Prostate gland (tissue), 2 donors: ENCODE measurements around the gene APBA2. TPM values are rescaled to one million over a fixed set of nuclear protein-coding genes. Genes with fewer than 3 reads are reported as not detected.

Experiments used
- DNase-seq: peaks from one replicate; pipeline ENCODE4 v3.0.0-alpha.2; 2019; ENCODE audit warnings: low spot score
- H3K27ac ChIP-seq, 2 donors: fragments of 200-600 bp; sonication (generic); 2 replicates each; pipeline ENCODE4 v1.5.1; 2017 to 2019
- H3K27me3 ChIP-seq: fragments of 200-600 bp; sonication (generic); replicated peaks from 2 replicates; pipeline ENCODE4 v1.5.1; 2019; ENCODE audit not compliant: insufficient read depth
- H3K36me3 ChIP-seq, 2 donors: fragments of 200-600 bp; sonication (generic); 1 replicate in 1 of 2; 2 replicates in 1 of 2; pipeline versions ENCODE4 v1.5.1 to v1.8.1; 2017 to 2019
- H3K4me1 ChIP-seq: fragments of 200-600 bp; sonication (generic); replicated peaks from 2 replicates; pipeline ENCODE4 v1.5.1; 2019
- H3K4me3 ChIP-seq, 2 donors: fragments of 200-600 bp; sonication (generic); 2 replicates each; pipeline ENCODE4 v1.5.1; 2017 to 2019
- H3K9me3 ChIP-seq: fragments of 200-600 bp; sonication (generic); 2 replicates; pipeline ENCODE4 v1.5.1; 2017
- CTCF ChIP-seq, 4 experiments: fragments of 200-600 bp in 2 of 4; fragments of 450-650 bp in 2 of 4; sonication (generic) in 2 of 4; IDR thresholded peaks; 1 replicate in 3 of 4; 2 replicates in 1 of 4; pipeline ENCODE4 v1.5.1; 2016 to 2019; ENCODE audit warnings: antibody characterized with exemption in 4 of 4, mild to moderate bottlenecking in 2 of 4, moderate library complexity in 2 of 4
- POLR2A ChIP-seq: fragments of 450-650 bp; IDR thresholded peaks from one replicate; pipeline ENCODE4 v1.6.1; 2016; ENCODE audit warnings: antibody characterized with exemption, mild to moderate bottlenecking
- POLR2AphosphoS5 ChIP-seq: sonication (generic); formaldehyde crosslinking; IDR thresholded peaks from one replicate; pipeline ENCODE4 v1.6.1; 2017; ENCODE audit warnings: antibody characterized with exemption
- WGBS: methylation state at CpG from one replicate; pipeline ENCODE4 v1.1.5; 2018; 5-methylcytosine and 5-hydroxymethylcytosine counted together
- intact Hi-C: fragments of 100-400 bp; cut with DNase I; formaldehyde crosslinking; loops from one replicate; pipeline ENCODE4 v1.14.2; 2022
- total RNA-seq, 2 donors: library from RNA; depleted of rRNA; stranded (reverse); fragments of >200 nt; gene quantifications; one replicate each; pipeline ENCODE4 v1.1.0, GENCODE V29; 2016

Gene APBA2
- total RNA-seq, 2 donors from 2014 or later = 2.6 to 25.3 TPM

- intact Hi-C loops = no loop called here
- 94% methylated on average over 5 of the region's 5 CpGs for WGBS
- DNase-seq = peak; percentile 1
These were observed 257.5 kb downstream of the APBA2 start for GRCh38 chr15:29143293-29143692.

GRCh38 chr15:29143909-29144635 is 258.3 kb downstream of the APBA2 start:
- TF ChIP-seq POLR2A (no peak), CTCF (IDR thresholded peaks at IDR 0.05) (no peak), POLR2AphosphoS5 (no peak)
- no peak overlapping the region for H3K27ac ChIP-seq
- H3K9me3 ChIP-seq = no peaks in the 10 kb centered on the region
- H3K4me3 ChIP-seq = no peak overlapping the region
- H3K4me1 ChIP-seq = no peaks in the 10 kb centered on the region
- peak; percentile 0 for DNase-seq
- no peaks in the 10 kb centered on the region for H3K36me3 ChIP-seq
- H3K27me3 ChIP-seq = no peaks in the 10 kb centered on the region
- 91% methylated on average over 10 of the region's 10 CpGs for WGBS
- intact Hi-C loops = no loop called here

More at GRCh38 chr15:29143293-29143692, 257.5 kb downstream of the APBA2 start:
- Histone ChIP-seq H3K27ac (no peak overlapping the region), H3K36me3 (no peaks in the 10 kb centered on the region), H3K4me3 (no peak overlapping the region), H3K9me3 (no peaks in the 10 kb centered on the region), H3K27me3 (no peaks in the 10 kb centered on the region), H3K4me1 (no peaks in the 10 kb centered on the region)
- no peak for TF ChIP-seq CTCF (IDR thresholded peaks at IDR 0.05)
- no peak for TF ChIP-seq POLR2A
- TF ChIP-seq POLR2AphosphoS5 = no peak

GRCh38 chr15:29149738-29150075 is 263.9 kb downstream of the APBA2 start:
- Histone ChIP-seq H3K36me3 (no peaks in the 10 kb centered on the region), H3K9me3 (no peaks in the 10 kb centered on the region), H3K27me3 (no peaks in the 10 kb centered on the region), H3K4me1 (no peaks in the 10 kb centered on the region), H3K4me3 (no peak overlapping the region), H3K27ac (no peak overlapping the region)
- no peak for DNase-seq
- TF ChIP-seq POLR2AphosphoS5 = no peak
- TF ChIP-seq POLR2A = no peak
- no peak for TF ChIP-seq CTCF (IDR thresholded peaks at IDR 0.05)
- WGBS = 93% methylated on average over 18 of the region's 18 CpGs
- intact Hi-C loops = no loop called here

GRCh38 chr15:29150515-29151483 is 265.0 kb downstream of the APBA2 start:
- Histone ChIP-seq H3K4me1 (no peaks in the 10 kb centered on the region), H3K27ac (no peak overlapping the region), H3K27me3 (no peaks in the 10 kb centered on the region), H3K9me3 (no peaks in the 10 kb centered on the region), H3K4me3 (no peak overlapping the region), H3K36me3 (no peaks in the 10 kb centered on the region)
- intact Hi-C loops = no loop called here
- DNase-seq = no peak
- TF ChIP-seq CTCF (IDR thresholded peaks at IDR 0.05) = no peak
- TF ChIP-seq POLR2A = no peak
- no peak for TF ChIP-seq POLR2AphosphoS5
- whole genome bisulfite sequencing = 78% methylated on average over 15 of the region's 15 CpGs
